EH (cell line): Measurements from ENCODE around the gene NLRP6.
"Not testable (repeated sequence)": the region's sequence is repeated elsewhere in the genome, so short reads cannot be mapped to it uniquely, and the experiment has no call there.

ENCODE experiments used
- DNase-seq: peaks from one replicate; pipeline ENCODE4 v3.0.0-alpha.2; 2015; ENCODE audit warnings: low read depth

Gene NLRP6

DNA sequence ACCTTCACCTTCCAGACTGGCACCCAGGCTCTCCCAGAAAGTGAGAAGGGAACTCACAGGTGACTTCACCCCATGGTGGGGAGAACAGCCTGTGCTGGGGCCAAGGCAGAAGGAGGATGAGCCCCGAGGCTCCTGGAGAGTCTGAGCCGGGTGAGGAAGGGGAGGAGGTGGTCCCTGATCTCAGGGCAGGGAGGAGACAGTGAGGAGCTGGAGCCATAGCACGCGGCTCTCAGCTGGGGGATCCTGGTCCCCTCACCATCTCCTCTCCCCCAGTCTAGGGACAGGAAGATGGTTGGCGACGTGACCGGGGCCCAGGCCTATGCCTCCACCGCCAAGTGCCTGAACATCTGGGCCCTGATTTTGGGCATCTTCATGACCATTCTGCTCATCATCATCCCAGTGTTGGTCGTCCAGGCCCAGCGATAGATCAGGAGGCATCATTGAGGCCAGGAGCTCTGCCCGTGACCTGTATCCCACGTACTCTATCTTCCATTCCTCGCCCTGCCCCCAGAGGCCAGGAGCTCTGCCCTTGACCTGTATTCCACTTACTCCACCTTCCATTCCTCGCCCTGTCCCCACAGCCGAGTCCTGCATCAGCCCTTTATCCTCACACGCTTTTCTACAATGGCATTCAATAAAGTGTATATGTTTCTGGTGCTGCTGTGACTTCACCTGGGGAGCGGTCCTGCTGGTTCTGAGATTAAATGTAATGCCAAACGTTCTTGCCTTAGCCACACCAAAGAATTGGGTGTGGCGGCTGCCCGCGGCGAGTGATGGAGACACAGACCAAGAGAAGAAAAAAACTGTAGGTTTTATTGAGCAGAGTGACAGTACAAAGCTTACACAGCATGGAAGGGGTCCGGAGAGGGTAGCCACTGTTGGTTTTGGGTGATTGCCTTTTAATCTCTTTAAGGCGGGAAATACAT, 30.8 kb downstream of the NLRP6 start:
- DNase-seq: peak; percentile 30

DNA sequence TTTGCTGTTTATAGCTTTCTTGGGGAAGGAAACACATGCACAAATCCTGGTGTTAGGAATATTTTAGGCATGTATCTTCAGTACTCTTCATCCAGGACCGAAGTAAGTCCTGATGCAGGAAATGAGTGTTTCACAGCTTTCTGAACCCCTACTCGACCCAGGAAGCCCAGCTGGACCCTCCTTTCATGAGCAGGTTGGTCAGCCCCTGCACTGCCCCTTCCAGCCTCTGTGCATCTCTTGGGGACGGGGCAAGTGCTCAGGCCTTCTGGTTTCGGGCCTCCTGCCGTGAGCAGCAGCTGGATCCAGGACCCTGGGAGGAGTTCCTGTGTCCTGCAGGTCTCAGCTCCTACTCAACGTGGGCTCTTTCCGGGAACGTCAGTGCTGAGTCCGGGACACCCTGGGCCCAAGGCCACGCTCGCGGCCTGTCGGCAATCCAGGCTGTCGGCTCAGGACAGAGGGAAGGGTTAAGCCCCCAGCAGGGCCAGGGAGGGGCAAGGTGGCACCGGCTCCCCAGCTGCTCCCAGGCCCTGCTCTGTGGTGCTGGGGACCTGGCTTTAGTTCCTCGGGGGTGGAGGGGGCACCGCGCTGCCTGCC, 31.9 kb downstream of the NLRP6 start:
- DNase-seq: peak; percentile 44

DNA sequence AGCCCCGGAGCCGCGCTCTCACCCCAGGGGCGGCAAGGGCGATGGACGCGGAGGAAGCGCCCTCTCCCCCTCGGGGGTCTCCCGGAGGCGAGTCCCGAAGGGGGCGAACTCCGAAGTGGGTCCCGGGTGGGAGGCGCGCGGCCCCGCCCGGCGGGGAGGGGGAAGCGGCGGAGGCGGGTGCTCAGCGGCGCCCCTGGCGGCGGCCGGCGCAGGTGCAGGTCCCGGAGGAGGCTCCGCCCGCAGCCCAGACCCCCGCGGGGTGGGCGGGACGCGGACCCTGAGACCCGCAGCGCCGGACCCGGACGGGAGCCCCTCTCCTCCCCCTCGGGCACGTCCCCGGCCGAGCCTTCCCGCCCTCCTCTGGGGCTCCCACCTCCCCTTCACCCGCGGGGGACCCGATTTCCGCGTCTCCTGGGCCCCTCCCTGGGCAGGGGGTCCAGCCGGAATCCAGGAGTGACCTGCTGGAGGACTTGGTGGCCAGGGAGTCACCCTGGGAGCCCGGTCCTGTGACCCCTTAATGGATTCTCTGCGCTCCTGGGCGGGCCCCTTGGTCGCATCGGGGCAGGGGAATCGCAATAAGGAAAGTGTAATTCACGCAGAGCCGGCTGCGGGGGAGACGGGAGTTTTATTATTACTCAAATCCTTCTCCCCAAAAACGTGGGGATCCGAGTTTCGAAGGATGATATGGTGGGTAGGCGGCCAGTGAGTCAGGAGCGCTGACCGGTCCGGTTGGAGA, 33.0 kb downstream of the NLRP6 start:
- not testable (repeated sequence) for DNase-seq

DNA sequence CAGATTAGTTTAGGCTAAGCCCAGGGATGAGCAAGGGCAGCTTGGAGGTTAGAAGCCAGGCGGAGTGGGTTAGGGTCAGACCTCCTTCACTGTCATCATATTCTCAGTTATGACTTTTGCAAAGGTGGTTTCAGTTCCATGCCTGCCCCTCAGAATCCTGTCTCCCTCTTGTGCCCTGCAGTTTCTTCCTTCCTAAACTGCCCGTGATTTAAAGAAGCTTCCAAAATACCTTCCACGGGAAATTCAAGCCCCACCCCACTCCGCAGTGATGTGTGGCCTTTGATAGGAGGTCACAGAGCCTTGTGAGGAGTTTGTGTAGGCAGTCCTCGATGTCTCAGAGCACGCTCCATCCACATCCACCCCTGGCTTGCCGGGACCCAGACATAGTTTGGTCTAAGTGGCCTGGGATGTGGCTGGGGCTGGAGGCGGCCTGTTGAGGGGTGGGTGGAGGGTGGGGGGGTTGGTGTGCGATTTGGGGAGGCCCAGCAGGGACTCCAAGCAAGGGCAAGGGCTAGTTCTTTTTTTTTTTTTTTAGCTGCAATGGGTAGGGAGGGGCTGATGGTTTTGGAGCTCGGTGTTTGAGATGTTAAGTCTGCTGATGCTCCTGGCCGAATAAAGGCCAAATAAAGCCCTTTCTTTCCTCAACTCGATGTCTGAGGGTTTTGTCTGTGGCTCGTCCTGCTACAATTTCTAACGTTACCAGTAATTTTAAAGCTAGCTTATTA, 34.0 kb downstream of the NLRP6 start:
- peak; percentile 29 for DNase-seq

DNA sequence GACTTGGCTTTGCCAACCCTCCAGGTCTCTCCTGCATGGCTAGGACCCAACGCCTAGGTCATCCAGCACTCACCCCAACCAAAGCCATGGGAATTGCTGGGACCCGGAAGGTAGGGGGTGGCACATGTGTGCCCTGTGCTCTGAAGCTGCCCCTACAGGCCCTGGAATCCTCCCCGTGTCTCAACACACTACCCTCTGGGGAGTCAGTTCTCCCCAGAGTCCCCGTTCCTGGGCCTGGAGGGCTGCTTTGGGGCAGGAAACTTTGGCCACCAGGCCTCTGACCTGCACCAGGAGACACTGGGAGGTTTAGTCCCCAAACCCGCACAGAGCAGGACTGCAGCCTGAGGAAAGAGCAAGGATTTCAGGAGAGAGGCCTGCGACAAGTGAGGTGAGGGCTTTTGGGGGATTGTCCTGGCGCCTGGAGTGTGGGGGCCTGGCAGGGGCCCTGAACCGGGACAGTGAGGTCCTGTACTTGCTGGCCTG, 35.1 kb downstream of the NLRP6 start:
- DNase-seq: no peak

DNA sequence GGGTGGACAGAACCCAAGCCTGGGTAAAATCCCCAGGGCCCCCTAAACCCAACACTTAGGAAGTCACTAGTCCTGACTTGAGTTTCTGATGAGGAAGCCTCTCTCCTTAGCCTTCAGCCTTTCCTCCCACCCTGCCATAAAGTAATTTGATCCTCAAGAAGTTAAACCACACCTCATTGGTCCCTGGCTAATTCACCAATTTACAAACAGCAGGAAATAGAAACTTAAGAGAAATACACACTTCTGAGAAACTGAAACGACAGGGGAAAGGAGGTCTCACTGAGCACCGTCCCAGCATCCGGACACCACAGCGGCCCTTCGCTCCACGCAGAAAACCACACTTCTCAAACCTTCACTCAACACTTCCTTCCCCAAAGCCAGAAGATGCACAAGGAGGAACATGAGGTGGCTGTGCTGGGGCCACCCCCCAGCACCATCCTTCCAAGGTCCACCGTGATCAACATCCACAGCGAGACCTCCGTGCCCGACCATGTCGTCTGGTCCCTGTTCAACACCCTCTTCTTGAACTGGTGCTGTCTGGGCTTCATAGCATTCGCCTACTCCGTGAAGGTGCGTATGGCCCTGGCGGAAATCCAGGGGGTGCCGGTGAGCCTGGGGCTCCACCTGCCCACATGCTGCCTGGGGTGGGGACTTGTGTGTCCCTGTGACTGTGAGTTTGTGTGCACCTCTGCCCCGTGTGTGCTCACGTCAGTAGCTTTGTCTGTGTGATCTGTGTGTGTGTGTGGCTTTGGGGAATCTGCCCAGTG, 35.8 kb downstream of the NLRP6 start, which contains the start of gene IFITM1:
Gene IFITM1 (plus strand): TSS at position 254 of the 767 bp plus-strand sequence. CDS start 131 bp downstream, at position 385.
- peak; percentile 92 for DNase-seq

DNA sequence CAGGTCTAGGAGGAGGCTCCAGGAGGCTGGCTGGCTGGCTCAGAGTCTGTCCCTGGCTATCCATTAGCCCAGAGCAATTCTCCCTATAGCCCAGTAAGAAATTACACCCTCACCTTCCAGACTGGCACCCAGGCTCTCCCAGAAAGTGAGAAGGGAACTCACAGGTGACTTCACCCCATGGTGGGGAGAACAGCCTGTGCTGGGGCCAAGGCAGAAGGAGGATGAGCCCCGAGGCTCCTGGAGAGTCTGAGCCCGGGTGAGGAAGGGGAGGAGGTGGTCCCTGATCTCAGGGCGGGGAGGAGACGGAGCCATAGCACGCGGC, 36.3 kb downstream of the NLRP6 start:
- peak; percentile 30 for DNase-seq

DNA sequence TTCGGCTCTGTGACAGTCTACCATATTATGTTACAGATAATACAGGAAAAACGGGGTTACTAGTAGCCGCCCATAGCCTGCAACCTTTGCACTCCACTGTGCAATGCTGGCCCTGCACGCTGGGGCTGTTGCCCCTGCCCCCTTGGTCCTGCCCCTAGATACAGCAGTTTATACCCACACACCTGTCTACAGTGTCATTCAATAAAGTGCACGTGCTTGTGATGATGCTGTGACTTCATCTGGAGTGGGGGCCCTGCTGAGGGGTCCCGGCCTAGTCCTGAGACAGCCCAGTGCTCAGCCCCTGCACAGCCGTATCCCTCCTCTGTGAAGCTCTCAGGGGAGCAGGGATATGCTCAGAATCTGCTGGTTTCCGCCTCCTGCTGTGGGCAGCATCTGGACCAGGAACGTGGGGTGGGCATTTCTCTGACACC, 36.9 kb downstream of the NLRP6 start:
- no peak for DNase-seq

DNA sequence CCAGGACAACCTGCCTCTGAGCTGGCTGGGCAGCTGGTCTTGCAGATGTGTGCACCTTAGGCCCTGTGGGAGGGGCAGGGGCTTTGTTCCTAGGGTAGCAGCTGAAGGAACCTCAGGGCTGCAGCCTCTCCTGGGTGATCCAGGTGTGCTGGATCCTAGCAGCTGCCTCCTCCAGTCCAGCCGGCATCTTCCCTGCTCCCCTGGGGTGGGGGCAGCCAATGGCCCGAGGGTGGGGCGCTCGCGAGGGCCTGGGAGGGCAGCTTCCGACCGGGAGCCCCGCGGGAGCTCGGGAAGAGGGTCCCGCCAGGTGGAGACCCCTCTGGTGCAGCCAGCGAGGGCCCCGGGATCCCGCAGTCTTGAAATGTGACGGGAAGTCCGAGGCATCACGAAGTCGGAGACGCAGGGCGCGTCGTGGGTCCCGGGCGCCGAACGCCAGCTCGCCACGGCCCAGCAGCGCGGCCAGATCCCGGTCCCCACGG, 37.3 kb downstream of the NLRP6 start:
- DNase-seq: no peak

DNA sequence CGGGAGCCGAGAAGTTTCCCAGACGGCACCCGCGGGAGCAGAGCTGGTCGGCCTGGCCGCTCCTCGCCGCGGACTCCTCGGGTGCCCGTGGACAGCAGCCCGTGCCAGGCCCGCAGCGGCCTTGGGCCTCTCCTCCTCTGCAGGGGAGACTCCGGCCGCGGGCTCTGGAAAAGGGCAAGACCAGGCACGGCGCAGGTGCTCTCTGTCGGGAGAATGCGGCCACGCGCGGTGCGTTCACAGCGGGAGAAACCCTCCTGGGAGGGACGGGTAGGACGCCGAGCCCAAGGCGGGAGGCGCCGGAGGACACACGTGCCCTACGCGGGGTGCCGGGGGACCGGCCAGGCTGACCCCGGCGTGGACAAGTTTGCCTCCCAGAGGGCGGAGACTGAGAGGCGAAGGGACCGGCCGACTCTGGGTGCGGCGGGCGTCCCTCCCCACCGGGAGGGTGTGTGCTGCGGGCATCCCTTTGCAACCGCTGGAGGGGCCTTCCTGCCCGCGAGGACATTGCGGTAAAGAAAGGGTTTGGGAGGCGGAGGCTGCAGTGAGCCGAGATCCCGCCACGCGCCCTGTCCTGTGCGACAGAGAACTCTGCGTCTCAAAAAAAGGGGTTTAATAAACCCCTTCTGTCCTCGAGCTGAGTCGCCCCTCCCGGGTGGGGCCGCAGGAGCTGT, 38.0 kb downstream of the NLRP6 start:
- peak; percentile 30 for DNase-seq

DNA sequence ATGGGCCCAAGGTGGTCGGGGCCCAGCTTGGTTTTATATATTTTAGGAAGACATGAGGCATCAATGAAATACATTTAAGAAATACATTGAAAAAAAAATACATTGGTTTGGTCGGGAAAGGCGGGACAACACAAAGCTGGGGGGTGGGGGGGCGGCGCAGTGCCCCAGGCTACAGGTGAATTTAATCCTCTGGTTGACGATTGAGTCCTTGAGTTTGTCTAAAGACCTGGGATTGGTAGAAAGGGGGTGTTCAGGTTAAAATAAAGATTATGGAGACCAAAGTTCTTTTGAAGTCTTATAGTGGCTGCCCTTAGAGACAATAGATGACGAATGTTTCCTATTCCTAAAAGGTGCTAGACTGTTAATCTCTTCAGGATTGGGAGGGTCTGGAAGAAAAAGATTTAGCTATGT, 38.7 kb downstream of the NLRP6 start:
- DNase-seq: no peak

DNA sequence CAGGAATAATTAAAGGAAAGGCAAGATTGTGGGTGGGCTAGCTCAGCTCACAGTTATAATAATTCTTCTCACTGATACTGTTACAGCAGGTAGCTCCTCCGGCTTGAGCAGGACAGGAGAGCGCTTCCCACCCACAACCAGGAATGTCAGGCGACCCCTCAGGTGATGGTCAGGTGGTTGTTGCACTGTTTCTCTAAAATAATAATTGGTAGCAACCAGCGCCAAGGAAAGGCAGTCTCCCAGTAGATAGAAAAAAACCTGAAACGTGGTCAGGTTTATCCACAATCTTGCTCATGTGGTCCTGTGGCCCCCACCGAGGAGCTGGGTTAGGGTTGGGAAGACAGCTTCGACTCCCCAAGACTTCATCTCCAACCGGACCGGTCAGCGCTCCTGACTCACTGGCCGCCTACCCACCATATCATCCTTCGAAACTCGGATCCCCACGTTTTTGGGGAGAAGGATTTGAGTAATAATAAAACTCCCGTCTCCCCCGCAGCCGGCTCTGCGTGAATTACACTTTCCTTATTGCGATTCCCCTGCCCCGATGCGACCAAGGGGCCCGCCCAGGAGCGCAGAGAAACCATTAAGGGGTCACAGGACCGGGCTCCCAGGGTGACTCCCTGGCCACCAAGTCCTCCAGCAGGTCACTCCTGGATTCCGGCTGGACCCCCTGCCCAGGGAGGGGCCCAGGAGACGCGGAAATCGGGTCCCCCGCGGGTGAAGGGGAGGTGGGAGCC, 39.6 kb downstream of the NLRP6 start:
- not testable (repeated sequence) for DNase-seq

DNA sequence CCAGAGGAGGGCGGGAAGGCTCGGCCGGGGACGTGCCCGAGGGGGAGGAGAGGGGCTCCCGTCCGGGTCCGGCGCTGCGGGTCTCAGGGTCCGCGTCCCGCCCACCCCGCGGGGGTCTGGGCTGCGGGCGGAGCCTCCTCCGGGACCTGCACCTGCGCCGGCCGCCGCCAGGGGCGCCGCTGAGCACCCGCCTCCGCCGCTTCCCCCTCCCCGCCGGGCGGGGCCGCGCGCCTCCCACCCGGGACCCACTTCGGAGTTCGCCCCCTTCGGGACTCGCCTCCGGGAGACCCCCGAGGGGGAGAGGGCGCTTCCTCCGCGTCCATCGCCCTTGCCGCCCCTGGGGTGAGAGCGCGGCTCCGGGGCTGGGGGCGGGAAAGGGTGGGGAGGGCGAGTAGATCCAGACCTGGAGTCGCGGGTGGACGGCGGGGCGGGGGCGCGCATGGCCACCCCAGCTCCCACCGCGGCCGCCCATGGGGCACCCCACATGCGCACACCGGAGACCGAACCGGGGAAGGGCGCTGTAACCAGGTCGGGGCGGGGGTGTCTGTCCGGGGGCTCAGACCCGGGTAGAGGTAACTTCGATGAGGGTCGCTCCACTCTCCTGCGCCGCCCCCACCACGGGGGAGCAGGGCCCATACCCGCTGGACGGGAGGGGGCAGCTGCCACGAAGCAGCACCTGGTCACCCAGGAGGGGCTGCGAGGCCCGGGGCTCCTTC, 40.4 kb downstream of the NLRP6 start:
- DNase-seq: not testable (repeated sequence)

DNA sequence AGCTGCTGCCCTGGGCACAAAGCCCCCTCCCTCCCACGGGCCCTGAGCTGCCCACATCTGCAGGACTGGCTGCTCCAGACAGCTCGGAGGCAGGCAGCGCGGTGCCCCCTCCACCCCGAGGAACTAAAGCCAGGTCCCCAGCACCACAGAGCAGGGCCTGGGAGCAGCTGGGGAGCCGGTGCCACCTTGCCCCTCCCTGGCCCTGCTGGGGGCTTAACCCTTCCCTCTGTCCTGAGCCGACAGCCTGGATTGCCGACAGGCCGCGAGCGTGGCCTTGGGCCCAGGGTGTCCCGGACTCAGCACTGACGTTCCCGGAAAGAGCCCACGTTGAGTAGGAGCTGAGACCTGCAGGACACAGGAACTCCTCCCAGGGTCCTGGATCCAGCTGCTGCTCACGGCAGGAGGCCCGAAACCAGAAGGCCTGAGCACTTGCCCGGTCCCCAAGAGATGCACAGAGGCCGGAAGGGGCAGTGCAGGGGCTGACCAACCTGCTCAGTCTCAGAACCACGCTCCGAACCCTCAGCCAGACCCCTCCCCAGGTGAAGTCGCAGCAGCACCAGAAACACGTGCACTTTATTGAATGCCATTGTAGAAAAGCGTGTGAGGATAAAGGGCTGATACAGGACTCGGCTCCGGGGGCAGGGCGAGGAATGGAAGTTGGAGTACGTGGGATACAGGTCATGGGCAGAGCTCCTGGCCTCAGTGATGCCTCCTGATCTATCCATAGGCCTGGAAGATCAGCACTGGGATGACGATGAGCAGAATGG, 41.1 kb downstream of the NLRP6 start:
- peak; percentile 40 for DNase-seq

DNA sequence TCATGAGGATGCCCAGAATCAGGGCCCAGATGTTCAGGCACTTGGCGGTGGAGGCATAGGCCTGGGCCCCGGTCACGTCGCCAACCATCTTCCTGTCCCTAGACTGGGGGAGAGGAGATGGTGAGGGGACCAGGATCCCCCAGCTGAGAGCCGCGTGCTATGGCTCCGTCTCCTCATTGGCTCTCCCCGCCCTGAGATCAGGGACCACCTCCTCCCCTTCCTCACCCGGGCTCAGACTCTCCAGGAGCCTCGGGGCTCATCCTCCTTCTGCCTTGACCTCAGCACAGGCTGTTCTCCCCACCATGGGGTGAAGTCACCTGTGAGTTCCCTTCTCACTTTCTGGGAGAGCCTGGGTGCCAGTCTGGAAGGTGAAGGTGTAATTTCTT, 41.7 kb downstream of the NLRP6 start:
- not testable (repeated sequence) for DNase-seq

DNA sequence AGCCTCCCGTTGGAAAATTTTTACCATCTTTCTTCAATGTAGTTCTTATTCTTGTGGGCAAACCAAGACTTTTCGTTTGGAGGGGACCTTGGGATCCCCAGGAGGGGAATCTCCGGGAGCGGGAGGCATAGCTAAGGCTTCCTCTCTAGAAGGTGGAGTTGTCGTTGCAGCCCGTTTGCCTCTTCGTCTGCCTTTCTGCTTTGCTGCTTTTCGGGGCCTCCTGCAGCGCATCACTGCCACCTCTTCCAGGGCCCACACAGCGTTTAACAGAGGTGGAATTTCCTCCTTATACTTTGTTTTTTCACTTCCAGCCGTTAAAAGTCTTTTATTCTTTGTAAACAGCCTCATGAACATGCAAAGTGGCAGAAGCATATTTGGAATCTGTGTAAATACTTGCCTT, 45.9 kb downstream of the NLRP6 start:
- DNase-seq: no peak

DNA sequence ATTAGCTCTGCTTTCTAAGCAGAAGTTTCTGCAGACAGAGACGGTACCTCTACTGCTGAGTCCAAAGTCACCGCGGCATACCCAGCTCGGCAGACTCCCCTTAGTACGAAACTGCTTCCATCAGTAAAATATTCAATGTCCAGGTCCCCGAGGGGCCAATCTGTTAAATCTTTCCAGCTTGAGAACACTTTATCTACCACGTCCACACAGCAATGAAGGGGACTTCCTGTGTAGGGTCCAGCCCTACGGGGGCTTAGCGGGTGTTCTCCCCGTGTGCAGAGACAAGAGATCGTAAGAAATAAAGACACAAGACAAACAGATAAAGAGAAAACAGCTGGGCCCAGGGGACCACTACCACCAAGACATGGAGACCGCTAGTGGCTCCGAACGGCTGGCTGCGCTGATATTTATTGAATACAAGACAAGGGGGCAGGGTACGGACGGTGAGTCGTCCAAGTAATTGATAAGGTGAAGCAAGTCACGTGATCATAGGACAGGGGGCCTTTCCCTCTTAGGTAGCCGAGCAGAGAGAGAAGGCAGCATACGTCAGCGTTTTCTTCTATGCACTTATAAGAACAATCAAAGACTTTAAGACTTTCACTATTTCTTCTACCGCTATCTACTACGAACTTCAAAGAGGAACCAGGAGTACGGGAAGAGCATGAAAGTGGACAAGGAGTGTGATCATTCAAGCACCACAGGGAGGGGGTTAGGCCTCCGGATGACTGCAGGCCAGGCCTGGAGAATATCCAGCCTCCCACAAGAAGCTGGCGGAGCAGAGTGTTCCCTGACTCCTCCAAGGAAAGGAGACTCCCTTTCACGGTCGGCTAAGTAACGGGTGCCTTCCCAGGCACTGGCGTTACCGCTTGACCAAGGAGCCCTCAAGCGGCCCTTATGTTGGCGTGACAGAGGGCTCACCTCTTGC, 46.6 kb downstream of the NLRP6 start:
- DNase-seq: not testable (repeated sequence)
